PFSK-1 (cell line): ENCODE measurements around the gene LAYN.

Source experiments
- FOXP2 ChIP-seq: optimal IDR thresholded peaks from 2 replicates; pipeline ENCODE3; 2011; ENCODE audit warnings: borderline replicate concordance, control low read depth, inconsistent platforms; ENCODE audit not compliant: insufficient read depth; ENCODE audit errors: extremely low read length, extremely low read depth
- POLR2AphosphoS5 ChIP-seq: IDR thresholded peaks from 2 replicates; pipeline ENCODE4 v1.6.1; 2012; ENCODE audit warnings: low read depth, mild to moderate bottlenecking, control low read depth, low read length, moderate library complexity
- SIN3A ChIP-seq: IDR thresholded peaks from 2 replicates; pipeline ENCODE4 v1.6.1; 2012; ENCODE audit warnings: mild to moderate bottlenecking, low read length, moderate library complexity, borderline replicate concordance; ENCODE audit not compliant: insufficient read depth
- TAF1 ChIP-seq: IDR thresholded peaks from 2 replicates; pipeline ENCODE4 v1.6.1; 2012; ENCODE audit warnings: low read length, control low read depth, borderline replicate concordance; ENCODE audit not compliant: insufficient read depth
- TF ChIP-seq, protein P1 (sequence below), 2 experiments: IDR thresholded peaks; 2 replicates each; pipeline versions ENCODE4 v1.6.1 to v1.8.0; 2011 to 2012; ENCODE audit warnings: low read depth in 2 of 2, low read length in 2 of 2, control low read depth in 1 of 2, inconsistent platforms in 1 of 2, mild to moderate bottlenecking in 1 of 2, moderate library complexity in 1 of 2; ENCODE audit not compliant: insufficient read depth in 1 of 2

Gene LAYN

GRCh38 chr11:111515591-111515990, 24.9 kb upstream of the LAYN start:
- TF ChIP-seq FOXP2: no peak
- TF ChIP-seq, protein P1, sequence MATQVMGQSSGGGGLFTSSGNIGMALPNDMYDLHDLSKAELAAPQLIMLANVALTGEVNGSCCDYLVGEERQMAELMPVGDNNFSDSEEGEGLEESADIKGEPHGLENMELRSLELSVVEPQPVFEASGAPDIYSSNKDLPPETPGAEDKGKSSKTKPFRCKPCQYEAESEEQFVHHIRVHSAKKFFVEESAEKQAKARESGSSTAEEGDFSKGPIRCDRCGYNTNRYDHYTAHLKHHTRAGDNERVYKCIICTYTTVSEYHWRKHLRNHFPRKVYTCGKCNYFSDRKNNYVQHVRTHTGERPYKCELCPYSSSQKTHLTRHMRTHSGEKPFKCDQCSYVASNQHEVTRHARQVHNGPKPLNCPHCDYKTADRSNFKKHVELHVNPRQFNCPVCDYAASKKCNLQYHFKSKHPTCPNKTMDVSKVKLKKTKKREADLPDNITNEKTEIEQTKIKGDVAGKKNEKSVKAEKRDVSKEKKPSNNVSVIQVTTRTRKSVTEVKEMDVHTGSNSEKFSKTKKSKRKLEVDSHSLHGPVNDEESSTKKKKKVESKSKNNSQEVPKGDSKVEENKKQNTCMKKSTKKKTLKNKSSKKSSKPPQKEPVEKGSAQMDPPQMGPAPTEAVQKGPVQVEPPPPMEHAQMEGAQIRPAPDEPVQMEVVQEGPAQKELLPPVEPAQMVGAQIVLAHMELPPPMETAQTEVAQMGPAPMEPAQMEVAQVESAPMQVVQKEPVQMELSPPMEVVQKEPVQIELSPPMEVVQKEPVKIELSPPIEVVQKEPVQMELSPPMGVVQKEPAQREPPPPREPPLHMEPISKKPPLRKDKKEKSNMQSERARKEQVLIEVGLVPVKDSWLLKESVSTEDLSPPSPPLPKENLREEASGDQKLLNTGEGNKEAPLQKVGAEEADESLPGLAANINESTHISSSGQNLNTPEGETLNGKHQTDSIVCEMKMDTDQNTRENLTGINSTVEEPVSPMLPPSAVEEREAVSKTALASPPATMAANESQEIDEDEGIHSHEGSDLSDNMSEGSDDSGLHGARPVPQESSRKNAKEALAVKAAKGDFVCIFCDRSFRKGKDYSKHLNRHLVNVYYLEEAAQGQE (IDR thresholded peaks at IDR 0.05; ENCODE audit: insufficient read depth in 1 of 2, low read depth in 2 of 2, low read length in 2 of 2): no peak
- no peak for TF ChIP-seq SIN3A
- TF ChIP-seq POLR2AphosphoS5: no peak
- TF ChIP-seq TAF1: no peak

- no peak for TF ChIP-seq POLR2AphosphoS5
- TF ChIP-seq TAF1: no peak
- TF ChIP-seq, protein P1 (IDR thresholded peaks at IDR 0.05; ENCODE audit: insufficient read depth in 1 of 2, low read depth in 2 of 2, low read length in 2 of 2): no peak
- TF ChIP-seq FOXP2: no peak
- TF ChIP-seq SIN3A: no peak
Measured at GRCh38 chr11:111518668-111519067, 21.9 kb upstream of the LAYN start.

DNA sequence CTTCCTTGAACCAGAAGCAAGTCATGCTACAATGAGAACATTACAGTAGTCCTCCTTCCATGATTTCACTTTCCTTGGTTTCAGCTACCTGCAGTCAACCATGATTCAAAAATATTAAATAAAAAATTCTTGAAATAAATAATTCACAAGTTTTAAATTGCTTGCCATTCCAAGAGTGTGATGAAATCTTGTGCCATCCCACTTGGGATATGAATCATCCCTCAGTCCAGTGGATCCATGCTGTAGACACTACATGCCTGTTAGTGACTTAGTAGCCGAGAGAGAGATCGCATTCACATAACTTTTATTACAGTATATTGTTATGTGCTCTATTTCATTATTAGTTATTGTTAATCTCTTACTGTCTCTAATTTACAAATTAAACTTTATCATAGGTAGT, 20.0 kb upstream of the LAYN start:
- TF ChIP-seq SIN3A (no peak), FOXP2 (no peak), POLR2AphosphoS5 (no peak), TAF1 (no peak)
- TF ChIP-seq, protein P1 (IDR thresholded peaks at IDR 0.05; ENCODE audit: insufficient read depth in 1 of 2, low read depth in 2 of 2, low read length in 2 of 2): no peak

- TF ChIP-seq SIN3A: no peak
Measured at GRCh38 chr11:111521135-111521534, 19.4 kb upstream of the LAYN start.

- TF ChIP-seq POLR2AphosphoS5: no peak
- no peak for TF ChIP-seq TAF1
- TF ChIP-seq FOXP2: no peak
- TF ChIP-seq SIN3A: no peak
- TF ChIP-seq, protein P1 (IDR thresholded peaks at IDR 0.05; ENCODE audit: insufficient read depth in 1 of 2, low read depth in 2 of 2, low read length in 2 of 2): no peak
Measured at GRCh38 chr11:111522426-111522825, 18.1 kb upstream of the LAYN start.

DNA sequence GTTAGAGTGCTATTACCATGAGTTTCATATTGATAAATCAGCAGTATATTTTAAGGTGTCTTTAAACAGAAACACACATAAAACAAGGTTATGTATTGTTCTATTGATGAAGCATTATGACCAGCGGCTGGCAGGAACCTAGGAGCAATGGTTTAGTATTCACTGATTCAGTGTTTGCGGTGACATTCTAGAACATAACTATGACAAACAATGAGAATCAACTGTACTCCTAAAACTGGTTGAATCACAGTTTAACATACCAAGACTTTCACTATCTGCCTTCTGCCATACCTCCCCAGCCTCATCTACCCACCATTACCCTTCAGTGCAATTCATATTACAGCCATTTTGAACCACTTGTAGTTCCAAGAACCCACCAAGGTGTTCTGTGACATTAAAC, 17.2 kb upstream of the LAYN start:
- no peak for TF ChIP-seq POLR2AphosphoS5
- no peak for TF ChIP-seq FOXP2
- TF ChIP-seq, protein P1 (IDR thresholded peaks at IDR 0.05; ENCODE audit: insufficient read depth in 1 of 2, low read depth in 2 of 2, low read length in 2 of 2): no peak
- no peak for TF ChIP-seq TAF1
